GM12873 (cell line): ENCODE measurements around the gene TIMP3.

ENCODE experiments used
- CTCF ChIP-seq: IDR thresholded peaks from 2 replicates; pipeline ENCODE4 v1.5.1; 2012; ENCODE audit warnings: low read depth, mild to moderate bottlenecking, moderate library complexity, low read length, control low read depth; ENCODE audit not compliant: insufficient read depth; ENCODE audit errors: missing control alignments

Gene TIMP3

GRCh38 chr22:32820131-32821119, 18.9 kb downstream of the TIMP3 start:
- TF ChIP-seq CTCF, result no peak

GRCh38 chr22:32822179-32822877, 20.8 kb downstream of the TIMP3 start:
- TF ChIP-seq CTCF, result no peak

GRCh38 chr22:32823024-32823730, 21.7 kb downstream of the TIMP3 start:
- peak; percentile 64 for TF ChIP-seq CTCF

- TF ChIP-seq CTCF, result no peak
Observed at GRCh38 chr22:32824531-32825312, 23.2 kb downstream of the TIMP3 start.

- no peak for TF ChIP-seq CTCF
Observed at GRCh38 chr22:32826537-32826936, 25.0 kb downstream of the TIMP3 start.

GRCh38 chr22:32827049-32827602, 25.6 kb downstream of the TIMP3 start:
- no peak for TF ChIP-seq CTCF
